Activated CD8-positive, alpha-beta T cell treated with anti-CD3 and anti-CD28 coated beads, Interleukin-2, amount 10 ng/mL, durations not matched to agents 7 days and 5 days (primary cell): ENCODE results near the gene ABHD17A. TPM values are rescaled to one million over a fixed set of nuclear protein-coding genes. Genes with fewer than 3 reads are reported as not detected.
"Not testable (repeated sequence)": the region's sequence is repeated elsewhere in the genome, so short reads cannot be mapped to it uniquely, and the experiment has no call there.

ENCODE experiments used
- ATAC-seq: fragments of 150-1000 bp; cut with Tn5 transposase; one replicate; pipeline ENCODE4 v1.10.0; 2021; ENCODE audit warnings: moderate library complexity
- CTCF ChIA-PET: fragments of 350-600 bp; sonication (Branson Sonifier 250); formaldehyde crosslinking; loops from one replicate; lab custom pipeline; 2021; ENCODE audit warnings: antibody characterized with exemption; lab: Charles Lee
- POLR2A ChIA-PET: fragments of 350-600 bp; sonication (Branson Sonifier 250); formaldehyde crosslinking; loops from one replicate; lab custom pipeline; 2021; ENCODE audit warnings: antibody characterized with exemption; lab: Charles Lee
- DNase-seq: peaks from one replicate; pipeline ENCODE4 v3.0.0-alpha.2; 2020
- H3K27ac Mint-ChIP-seq: one replicate; pipeline ENCODE4 v1.8.0; 2021; ENCODE audit warnings: mild to moderate bottlenecking, mixed read lengths
- H3K27me3 Mint-ChIP-seq: one replicate; pipeline ENCODE4 v1.8.0; 2021; ENCODE audit warnings: low read depth, mixed read lengths
- H3K36me3 Mint-ChIP-seq: one replicate; pipeline ENCODE4 v1.8.0; 2021; ENCODE audit warnings: low read depth, mixed read lengths
- H3K4me1 Mint-ChIP-seq: one replicate; pipeline ENCODE4 v1.8.0; 2021; ENCODE audit warnings: low read depth, mixed read lengths
- H3K4me3 Mint-ChIP-seq: one replicate; pipeline ENCODE4 v1.8.0; 2021; ENCODE audit warnings: mild to moderate bottlenecking, mixed read lengths
- H3K9me3 Mint-ChIP-seq: one replicate; pipeline ENCODE4 v1.8.0; 2022; ENCODE audit warnings: mixed read lengths; ENCODE audit not compliant: insufficient read depth
- total RNA-seq, 2 experiments: library from RNA; stranded (reverse); gene quantifications; one replicate each; pipeline ENCODE4 v1.2.3, GENCODE V29; 2021

ABHD17A gene
- total RNA-seq, result 100 to 1,000 TPM; 181 to 196 TPM

- ATAC-seq (peak; percentile 62), DNase-seq (peak; percentile 96)
- POLR2A ChIA-PET, result interaction anchor here (0.8 to 3.0 kb wide), 7 partner anchors 9 to 166 kb away, joined by 3 to 26 read pairs (median 7); partner anchors contain the start of gene MKNK2
- Mint-ChIP-seq H3K4me1 (peaks cover 47% of the 10 kb centered on the region), H3K4me3 (peak within 1 kb of the TSS; percentile 93), H3K27ac (peak within 1 kb of the TSS; percentile 95), H3K36me3 (peaks cover 28% of the 10 kb centered on the region)
- not testable (repeated sequence) for H3K9me3 Mint-ChIP-seq, H3K27me3 Mint-ChIP-seq
- CTCF ChIA-PET, result interaction anchor here (0.7 to 1.5 kb wide), 3 partner anchors 10 to 21 kb away, joined by 3 to 9 read pairs (median 4); no protein-coding TSS in a partner anchor
Measured at GRCh38 chr19:1885398-1886119, at the start of gene ABHD17A. Gene ABHD17A, minus strand, starts transcription at chr19:1885496. Its CDS starts 3,930 bp downstream, at chr19:1881566.

DNA sequence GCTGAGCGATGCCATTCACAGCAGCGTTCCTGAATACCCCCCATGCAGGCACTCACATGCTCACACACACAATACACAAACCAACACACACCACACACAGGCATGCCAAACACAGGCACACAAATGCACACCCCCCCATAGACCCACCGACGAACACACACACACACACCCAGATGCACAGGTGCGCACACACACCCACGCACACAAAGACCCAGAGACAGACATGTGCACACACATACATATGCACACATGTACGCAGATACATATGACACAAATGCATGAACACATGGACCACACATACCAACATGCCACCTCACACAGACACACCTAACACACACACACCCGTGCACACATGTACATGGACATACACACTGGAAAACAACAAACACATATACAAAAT lies 48.6 kb upstream of the ABHD17A start:
- ATAC-seq (no peak), DNase-seq (no peak)
- Mint-ChIP-seq H3K4me1 (peaks cover 25% of the 10 kb centered on the region), H3K27me3 (peaks cover 8% of the 10 kb centered on the region), H3K9me3 (peaks cover 6% of the 10 kb centered on the region), H3K27ac (no peak overlapping the region), H3K4me3 (no peak overlapping the region), H3K36me3 (peaks cover 19% of the 10 kb centered on the region)
- CTCF ChIA-PET, result no interaction called here
- POLR2A ChIA-PET, result no interaction called here

DNA sequence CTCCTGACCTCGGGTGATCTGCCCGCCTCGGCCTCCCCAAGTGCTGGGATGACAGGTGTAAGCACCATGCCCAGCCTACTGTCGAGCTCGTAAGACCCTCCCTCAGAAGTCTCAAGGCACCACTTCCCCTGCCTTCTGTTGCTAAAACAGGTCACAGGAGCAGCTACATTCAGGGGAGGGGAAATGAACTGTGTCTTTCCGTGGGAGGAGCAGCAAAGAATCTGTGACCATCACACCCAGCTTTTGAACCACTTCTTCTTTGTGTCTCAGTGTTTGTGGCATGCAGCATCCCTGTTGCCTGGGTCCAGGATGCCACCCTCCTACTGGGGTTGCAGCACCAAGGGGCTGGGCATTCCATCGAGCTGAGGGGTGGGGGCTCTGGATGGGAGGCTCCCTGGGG lies 47.9 kb upstream of the ABHD17A start:
- ATAC-seq (no peak), DNase-seq (no peak)
- H3K36me3 Mint-ChIP-seq, result peaks cover 19% of the 10 kb centered on the region
- H3K27ac Mint-ChIP-seq, result no peak overlapping the region
- H3K9me3 Mint-ChIP-seq, result peaks cover 6% of the 10 kb centered on the region
- ChIA-PET CTCF (no interaction called here), POLR2A (no interaction called here)
- peaks cover 29% of the 10 kb centered on the region for H3K4me1 Mint-ChIP-seq
- H3K4me3 Mint-ChIP-seq, result no peak overlapping the region
- H3K27me3 Mint-ChIP-seq, result peaks cover 8% of the 10 kb centered on the region

- peaks cover 34% of the 10 kb centered on the region for H3K4me1 Mint-ChIP-seq
- H3K27me3 Mint-ChIP-seq, result peaks cover 10% of the 10 kb centered on the region
- H3K27ac Mint-ChIP-seq, result no peak overlapping the region
- peaks cover 6% of the 10 kb centered on the region for H3K9me3 Mint-ChIP-seq
- H3K36me3 Mint-ChIP-seq, result peaks cover 21% of the 10 kb centered on the region
- ATAC-seq (no peak), DNase-seq (no peak)
- ChIA-PET CTCF (interaction anchor here (2.0 kb wide), 1 partner anchor 35 kb away, joined by 4 read pairs; no protein-coding TSS in a partner anchor), POLR2A (no interaction called here)
- H3K4me3 Mint-ChIP-seq, result no peak overlapping the region
Measured at GRCh38 chr19:1932395-1932794, 47.1 kb upstream of the ABHD17A start.

DNA sequence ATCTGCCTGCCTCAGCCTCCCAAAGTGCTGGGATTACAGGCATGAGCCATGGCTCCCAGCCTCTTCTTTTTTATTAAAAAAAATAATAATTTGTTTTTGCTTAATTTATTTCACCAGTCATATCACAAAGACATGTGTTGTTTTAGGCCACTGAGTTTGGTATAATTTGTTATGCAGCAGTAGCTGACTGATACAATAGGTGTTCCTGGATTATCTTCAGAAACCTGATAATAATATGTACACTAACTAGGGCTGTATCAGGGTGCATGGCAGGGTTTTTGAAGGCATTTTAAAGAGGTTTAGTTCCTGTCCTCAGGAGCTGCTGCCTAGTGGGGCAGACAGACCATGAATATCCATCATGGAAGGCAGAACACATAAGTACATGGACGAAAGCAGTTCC lies 46.1 kb upstream of the ABHD17A start:
- POLR2A ChIA-PET, result interaction anchor here (0.7 kb wide), 1 partner anchor 19 kb away, joined by 3 read pairs; no protein-coding TSS in a partner anchor
- Mint-ChIP-seq H3K4me1 (peaks cover 33% of the 10 kb centered on the region), H3K4me3 (no peak overlapping the region), H3K27me3 (peaks cover 10% of the 10 kb centered on the region), H3K27ac (no peak overlapping the region), H3K9me3 (peaks cover 6% of the 10 kb centered on the region), H3K36me3 (peaks cover 17% of the 10 kb centered on the region)
- CTCF ChIA-PET, result interaction anchor here (2.0 kb wide), 1 partner anchor 34 kb away, joined by 4 read pairs; no protein-coding TSS in a partner anchor
- ATAC-seq, result no peak
- no peak for DNase-seq

DNA sequence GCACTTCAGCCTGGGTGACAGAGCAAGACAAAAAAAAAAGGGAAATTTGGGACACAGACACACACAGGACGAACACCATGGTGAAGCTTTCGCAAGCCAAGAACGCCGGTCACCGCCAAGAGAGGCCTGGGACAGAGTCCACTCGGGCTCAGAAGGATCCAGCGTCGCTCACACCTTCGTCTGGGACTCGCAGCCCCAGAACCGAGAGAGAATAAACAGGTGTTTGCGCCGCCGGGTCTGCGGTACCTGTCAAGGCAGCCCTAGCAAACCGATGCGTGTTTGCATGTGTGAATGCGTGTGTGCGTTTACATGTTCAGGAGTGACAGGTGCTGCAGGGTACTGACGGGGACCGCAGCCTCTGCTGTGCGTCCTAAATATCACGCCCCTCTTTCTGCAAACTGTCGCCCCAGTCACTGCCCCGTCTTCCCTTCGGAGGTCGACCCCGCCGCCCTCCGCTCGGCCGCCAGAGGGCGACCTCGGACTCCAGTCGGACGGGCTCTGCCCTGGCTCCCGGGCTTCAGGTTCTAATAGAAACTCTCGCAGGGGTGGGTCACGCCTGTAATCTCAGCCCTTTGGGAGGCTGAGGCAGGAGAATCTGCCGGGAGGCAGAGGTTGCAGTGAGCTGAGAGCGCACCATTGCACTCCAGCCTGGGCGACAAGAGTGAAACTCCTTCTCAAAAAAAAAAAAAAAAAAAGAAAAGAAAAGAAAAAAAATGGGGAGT lies 43.9 kb upstream of the ABHD17A start:
- peak overlapping the region; percentile 72 for H3K4me3 Mint-ChIP-seq
- peaks cover 15% of the 10 kb centered on the region for H3K36me3 Mint-ChIP-seq
- H3K4me1 Mint-ChIP-seq, result peaks cover 27% of the 10 kb centered on the region
- H3K9me3 Mint-ChIP-seq, result peaks cover 6% of the 10 kb centered on the region
- ATAC-seq (peak; percentile 94), DNase-seq (peak; percentile 87)
- ChIA-PET CTCF (interaction anchor here (0.7 to 2.2 kb wide), 12 partner anchors 8 to 333 kb away, joined by 3 to 9 read pairs (median 3); no protein-coding TSS in a partner anchor), POLR2A (interaction anchor here (0.6 to 1.1 kb wide), 2 partner anchors 58 to 60 kb away, joined by 3 read pairs; no protein-coding TSS in a partner anchor)
- peaks cover 10% of the 10 kb centered on the region for H3K27me3 Mint-ChIP-seq
- no peak overlapping the region for H3K27ac Mint-ChIP-seq

DNA sequence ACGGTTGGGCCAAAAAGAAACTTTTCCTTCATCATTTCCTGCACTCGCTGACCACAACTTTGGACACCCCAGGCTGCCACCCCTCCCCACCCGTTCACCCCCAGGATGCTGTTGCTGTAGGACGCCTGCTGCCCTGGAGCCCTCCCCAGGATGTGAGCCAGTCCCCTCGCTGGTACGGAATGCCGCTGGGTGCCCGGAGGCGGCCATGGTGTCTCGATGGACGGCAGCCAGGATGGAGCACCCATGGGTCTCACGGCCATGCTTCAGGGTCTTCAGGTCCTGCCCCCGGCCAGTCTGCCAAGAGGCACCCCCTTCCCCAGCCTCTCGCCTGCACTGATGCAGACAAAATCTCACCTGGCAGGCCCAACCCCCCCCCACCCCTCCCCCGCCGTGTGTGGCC lies 40.2 kb upstream of the ABHD17A start:
- Mint-ChIP-seq H3K27ac (no peak overlapping the region), H3K9me3 (no peaks in the 10 kb centered on the region), H3K36me3 (peaks cover 20% of the 10 kb centered on the region), H3K27me3 (peaks cover 4% of the 10 kb centered on the region), H3K4me3 (no peak overlapping the region), H3K4me1 (peaks cover 27% of the 10 kb centered on the region)
- DNase-seq (no peak), ATAC-seq (no peak)
- ChIA-PET CTCF (no interaction called here), POLR2A (no interaction called here)

DNA sequence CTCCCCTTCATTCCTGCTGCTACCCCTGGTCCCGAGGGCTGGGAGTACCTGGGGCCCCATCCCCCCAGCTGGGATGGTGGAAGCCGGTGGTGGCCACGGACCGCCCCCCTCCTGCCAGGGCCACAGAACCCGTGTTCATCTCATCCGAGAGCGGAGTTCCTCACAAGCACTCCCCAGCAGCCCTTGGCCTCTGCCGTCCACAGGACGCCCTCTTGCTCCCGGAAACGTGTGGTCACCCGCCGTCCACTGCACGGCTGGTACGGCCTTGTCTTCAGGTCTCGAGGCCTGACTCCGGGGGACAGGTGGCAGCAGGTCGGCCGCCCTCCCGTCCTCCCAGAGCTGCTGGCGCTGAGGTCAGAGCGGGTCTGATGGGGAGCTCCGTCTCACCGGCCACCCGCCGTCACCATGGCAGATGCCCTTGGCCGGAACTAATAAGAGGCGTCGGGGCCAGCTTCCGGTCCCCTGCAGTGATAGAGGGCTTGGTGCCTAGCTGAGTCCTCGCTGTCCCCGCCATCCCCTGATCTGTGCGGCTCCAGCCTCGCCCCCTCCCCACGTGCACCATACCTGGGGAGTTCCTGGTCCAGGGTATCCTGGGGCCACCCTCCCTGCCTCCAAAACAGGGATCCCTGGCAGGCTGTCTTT lies 39.1 kb upstream of the ABHD17A start:
- ChIA-PET CTCF (no interaction called here), POLR2A (no interaction called here)
- ATAC-seq (no peak), DNase-seq (no peak)
- Mint-ChIP-seq H3K36me3 (peaks cover 24% of the 10 kb centered on the region), H3K4me1 (peaks cover 21% of the 10 kb centered on the region), H3K9me3 (no peaks in the 10 kb centered on the region), H3K4me3 (no peak overlapping the region), H3K27ac (no peak overlapping the region), H3K27me3 (peaks cover 2% of the 10 kb centered on the region)

DNA sequence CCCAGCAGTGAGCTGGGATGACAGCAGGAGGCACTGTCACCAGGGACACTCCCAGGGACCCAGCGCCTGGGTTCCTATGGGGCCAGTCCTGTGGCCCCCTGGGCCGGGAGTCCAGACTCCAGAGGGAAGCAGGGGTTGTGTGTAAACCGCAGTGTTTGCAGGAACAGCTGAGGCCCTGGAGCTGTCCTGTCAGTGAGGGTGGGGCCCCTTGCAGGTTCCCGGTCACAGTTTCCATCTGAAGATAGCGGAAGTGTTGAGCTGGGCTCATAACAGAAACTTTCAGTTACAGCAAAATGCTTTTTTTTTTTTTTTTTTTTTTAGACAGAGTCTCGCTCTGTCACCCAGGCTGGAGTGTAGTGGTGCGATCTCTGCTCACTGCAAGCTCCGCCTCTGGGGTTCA lies 38.0 kb upstream of the ABHD17A start:
- Mint-ChIP-seq H3K27ac (no peak overlapping the region), H3K9me3 (no peaks in the 10 kb centered on the region), H3K27me3 (peaks cover 2% of the 10 kb centered on the region), H3K4me1 (peaks cover 14% of the 10 kb centered on the region), H3K4me3 (no peak overlapping the region), H3K36me3 (peaks cover 24% of the 10 kb centered on the region)
- no peak for DNase-seq
- ATAC-seq, result no peak
- POLR2A ChIA-PET, result no interaction called here
- CTCF ChIA-PET, result interaction anchor here (1.6 kb wide), 1 partner anchor 26 kb away, joined by 6 read pairs; no protein-coding TSS in a partner anchor

DNA sequence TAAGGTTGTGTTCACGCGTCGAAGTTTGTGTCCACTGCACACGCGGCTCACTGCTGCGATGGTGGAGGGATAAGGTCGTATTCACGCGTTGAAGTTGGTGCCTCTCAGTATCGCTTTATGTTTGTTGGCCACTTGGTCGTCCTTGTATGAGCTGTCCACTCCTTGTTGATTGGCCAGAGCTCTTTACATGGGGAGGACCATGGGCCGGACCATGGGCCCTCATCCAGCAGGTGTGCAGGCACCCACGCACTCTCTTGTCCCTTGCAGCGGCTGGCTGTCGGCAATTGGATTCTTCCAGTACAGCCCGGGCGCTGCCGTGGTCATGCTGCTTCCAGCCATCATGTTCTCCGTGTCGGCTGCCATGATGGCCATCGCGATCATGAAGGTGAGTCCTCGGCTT lies 37.5 kb upstream of the ABHD17A start:
- no peaks in the 10 kb centered on the region for H3K9me3 Mint-ChIP-seq
- POLR2A ChIA-PET, result no interaction called here
- no peak overlapping the region for H3K4me3 Mint-ChIP-seq
- peaks cover 2% of the 10 kb centered on the region for H3K27me3 Mint-ChIP-seq
- H3K27ac Mint-ChIP-seq, result no peak overlapping the region
- ATAC-seq (no peak), DNase-seq (no peak)
- H3K4me1 Mint-ChIP-seq, result peaks cover 8% of the 10 kb centered on the region
- CTCF ChIA-PET, result interaction anchor here (1.6 kb wide), 1 partner anchor 25 kb away, joined by 6 read pairs; no protein-coding TSS in a partner anchor
- H3K36me3 Mint-ChIP-seq, result peaks cover 24% of the 10 kb centered on the region

DNA sequence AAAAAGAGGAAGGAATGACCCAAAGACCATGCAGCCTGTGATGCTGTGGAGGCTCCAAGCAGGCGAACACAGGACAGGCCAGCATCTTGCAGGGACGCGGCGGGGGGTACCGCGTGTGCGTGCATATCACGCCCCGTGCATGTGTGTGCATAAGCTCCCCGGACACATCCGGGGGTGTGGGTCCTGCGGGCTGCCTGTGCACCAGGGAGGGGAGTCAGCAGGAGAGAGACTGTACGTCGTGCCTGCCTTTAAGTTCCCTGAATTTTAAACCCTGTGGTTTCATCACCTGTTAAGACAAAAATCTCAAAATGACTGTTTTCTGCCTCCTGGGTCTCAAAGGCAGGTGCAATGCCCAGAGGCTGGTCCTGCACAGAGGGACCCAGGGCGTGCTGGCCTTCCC lies 36.5 kb upstream of the ABHD17A start:
- CTCF ChIA-PET, result no interaction called here
- no peak for DNase-seq
- POLR2A ChIA-PET, result no interaction called here
- Mint-ChIP-seq H3K27me3 (no peaks in the 10 kb centered on the region), H3K36me3 (peaks cover 22% of the 10 kb centered on the region), H3K4me3 (no peak overlapping the region), H3K4me1 (no peaks in the 10 kb centered on the region), H3K27ac (no peak overlapping the region), H3K9me3 (no peaks in the 10 kb centered on the region)
- ATAC-seq, result no peak
